ENCODE results near the gene TPGS2.
"Not testable (repeated sequence)": the region's sequence is repeated elsewhere in the genome, so short reads cannot be mapped to it uniquely, and the experiment has no call there.

The TPGS2 gene, protein sequence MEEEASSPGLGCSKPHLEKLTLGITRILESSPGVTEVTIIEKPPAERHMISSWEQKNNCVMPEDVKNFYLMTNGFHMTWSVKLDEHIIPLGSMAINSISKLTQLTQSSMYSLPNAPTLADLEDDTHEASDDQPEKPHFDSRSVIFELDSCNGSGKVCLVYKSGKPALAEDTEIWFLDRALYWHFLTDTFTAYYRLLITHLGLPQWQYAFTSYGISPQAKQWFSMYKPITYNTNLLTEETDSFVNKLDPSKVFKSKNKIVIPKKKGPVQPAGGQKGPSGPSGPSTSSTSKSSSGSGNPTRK

GRCh38 chr18:36828630-36829361 is at the start of gene TPGS2, which contains the start of gene KIAA1328:
Gene TPGS2 (minus strand): TSS chr18:36829002. CDS start chr18:36828767, 235 bp downstream.
Gene KIAA1328 (plus strand): TSS chr18:36829127. CDS start chr18:36829139, 12 bp downstream.
- DNase-seq, result peak; percentile 94

DNA sequence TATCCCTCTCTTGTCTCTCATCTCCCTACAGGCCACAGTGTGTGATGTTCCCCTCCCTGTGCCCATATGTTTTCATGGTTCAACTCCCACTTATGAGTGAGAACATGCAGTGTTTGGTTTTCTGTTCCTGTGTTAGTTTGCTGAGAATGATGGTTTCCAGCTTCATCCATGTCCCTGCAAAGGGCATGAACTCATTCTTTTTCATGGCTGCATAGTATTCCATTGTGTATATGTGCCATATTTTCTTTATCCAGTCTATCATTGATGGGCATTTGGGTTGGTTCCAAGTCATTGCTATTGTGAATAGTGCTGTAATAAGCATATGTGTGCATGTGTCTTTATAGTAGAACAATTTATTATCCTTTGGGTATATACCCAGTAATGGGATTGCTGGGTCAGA is 45.0 kb upstream of the TPGS2 start:
- not testable (repeated sequence) for DNase-seq

GRCh38 chr18:36872329-36872728 is 43.5 kb upstream of the TPGS2 start:
- no peak for DNase-seq

- DNase-seq, result no peak
These were observed 43.0 kb upstream of the TPGS2 start for GRCh38 chr18:36871801-36872200.

GRCh38 chr18:36867056-36867455 is 38.3 kb upstream of the TPGS2 start:
- DNase-seq, result no peak

GRCh38 chr18:36862182-36862581 is 33.4 kb upstream of the TPGS2 start:
- DNase-seq, result no peak

DNA sequence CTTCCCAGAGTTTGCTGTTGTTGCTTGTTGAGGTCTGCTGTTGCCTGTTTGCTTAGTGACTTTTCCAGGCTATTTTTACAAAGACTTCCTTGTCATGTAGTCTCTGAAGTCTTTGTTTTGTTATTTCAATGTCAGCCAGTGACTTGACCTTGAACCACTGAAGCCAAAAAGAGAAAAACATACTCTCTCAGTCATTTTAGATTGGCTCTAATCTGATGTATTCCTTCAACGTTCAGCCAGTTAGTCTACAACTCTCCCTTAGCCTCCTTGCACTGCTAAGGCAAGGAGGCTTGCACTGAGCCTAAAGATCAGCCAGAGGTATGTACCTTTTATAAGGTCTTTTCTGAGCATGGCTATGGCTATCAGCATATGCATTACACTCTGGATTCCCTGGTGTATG is 28.0 kb upstream of the TPGS2 start:
- no peak for DNase-seq

- DNase-seq, result no peak
These were observed 22.4 kb upstream of the TPGS2 start for GRCh38 chr18:36851202-36851590.

GRCh38 chr18:36850527-36851201 is 21.9 kb upstream of the TPGS2 start:
- no peak for DNase-seq

DNA sequence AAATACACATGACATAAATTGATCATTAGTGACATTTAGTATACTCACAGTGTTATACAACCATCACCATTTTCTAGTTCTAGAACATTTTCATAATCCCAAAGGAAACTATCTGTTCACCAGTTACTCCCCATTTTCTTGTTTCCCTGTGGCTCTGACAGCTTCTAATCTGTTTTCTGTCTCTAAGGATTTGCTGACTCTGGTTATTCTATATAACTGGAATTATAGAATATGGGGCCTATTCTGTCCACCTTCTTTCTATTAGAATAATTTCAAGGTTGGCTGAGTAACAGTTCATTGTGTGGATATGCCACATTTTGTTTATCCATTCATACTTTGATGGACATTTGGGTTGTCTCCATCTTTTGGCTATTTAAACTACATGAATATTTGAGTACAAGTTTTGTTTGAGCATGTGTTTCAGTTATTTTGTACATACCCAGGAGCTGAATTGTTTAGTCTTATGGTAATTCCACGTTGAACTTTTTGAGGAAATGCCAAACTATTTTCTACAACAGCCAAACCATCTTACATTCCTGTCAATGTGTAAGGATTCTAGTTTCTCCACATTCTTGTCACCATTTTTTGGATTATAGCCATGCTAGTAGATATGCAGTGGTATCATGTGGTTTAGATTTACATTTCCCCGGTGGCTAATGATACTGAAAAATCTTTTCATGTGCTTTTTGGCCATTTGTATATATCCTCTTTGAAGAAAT is 20.6 kb upstream of the TPGS2 start:
- peak; percentile 19 for DNase-seq

- no peak for DNase-seq
These were observed 19.8 kb upstream of the TPGS2 start for GRCh38 chr18:36848609-36849008.

DNA sequence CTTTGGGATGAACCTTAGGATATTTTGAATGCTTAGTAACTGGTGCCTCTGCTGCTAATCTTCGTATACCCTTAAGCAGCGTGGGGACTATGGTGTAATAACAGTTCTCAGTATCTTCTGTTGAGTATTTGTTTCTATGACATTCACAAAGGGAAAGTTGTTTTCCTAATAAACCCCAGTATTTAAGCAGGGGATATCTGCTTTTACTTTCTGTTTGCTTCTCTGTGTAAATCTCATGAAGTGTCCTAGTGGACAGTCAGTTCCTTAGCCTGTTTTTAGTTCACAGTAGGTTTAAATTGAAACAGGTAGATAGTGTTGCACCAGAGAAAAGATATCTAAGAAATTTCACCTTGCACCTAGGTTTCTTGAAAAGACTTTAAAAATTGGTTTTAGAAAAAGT is 15.0 kb upstream of the TPGS2 start:
- DNase-seq, result no peak

DNA sequence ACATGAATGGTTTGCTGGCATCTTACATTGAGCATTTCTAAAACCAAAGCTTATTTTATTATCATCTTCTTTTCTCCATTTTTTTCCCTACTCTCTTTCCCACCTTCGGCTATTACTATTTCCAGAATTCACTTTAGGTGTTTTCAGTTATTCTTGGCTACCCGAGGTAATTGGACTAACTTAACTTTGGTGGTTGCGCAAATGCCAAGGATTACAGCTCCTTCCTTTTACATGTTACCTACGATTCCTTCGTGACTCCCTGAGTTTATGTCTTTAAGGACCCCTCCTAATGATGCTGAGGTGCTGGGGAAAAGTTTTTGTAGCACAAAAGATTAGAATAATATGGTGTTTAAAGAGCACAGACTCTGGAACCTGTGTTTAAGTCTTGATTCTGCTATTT is 14.4 kb upstream of the TPGS2 start:
- no peak for DNase-seq

DNA sequence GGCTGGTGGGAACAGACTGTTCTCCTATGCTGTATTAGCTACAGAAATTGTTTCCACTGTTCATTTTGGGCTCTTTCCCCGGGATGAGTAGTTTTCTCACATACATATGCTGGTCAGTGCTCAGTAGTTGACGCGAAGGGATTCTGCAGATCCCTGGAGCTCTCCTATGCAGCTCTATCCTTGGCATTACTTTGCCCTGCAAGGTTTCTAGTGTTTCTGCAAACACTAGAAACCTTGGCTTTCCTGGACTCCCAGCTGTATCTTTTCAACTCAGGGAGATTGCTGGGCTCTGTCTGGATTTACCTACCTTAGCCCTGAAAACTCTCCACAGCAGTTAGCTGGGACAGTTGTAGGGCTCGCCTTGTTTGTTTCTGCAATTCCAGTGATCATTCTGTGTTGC is 11.0 kb upstream of the TPGS2 start:
- no peak for DNase-seq

DNA sequence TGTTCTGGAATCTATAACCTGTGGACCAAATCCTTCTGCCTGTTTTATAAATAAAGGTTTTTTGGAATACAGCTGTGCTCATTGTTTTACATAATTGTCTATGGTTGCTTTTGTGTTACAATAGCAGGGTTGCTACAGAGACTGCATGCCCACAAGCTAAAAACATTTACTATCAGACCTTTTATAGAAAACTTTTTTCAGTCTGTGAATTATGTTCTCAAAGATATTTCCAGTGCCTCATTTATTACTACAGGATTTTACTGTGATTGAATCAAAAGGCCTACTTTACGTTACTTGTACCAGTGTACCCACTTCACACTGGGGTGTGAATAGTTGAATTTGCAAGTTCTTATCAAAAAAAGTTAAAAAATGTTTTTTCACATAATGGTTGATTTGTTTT is 7.1 kb upstream of the TPGS2 start:
- no peak for DNase-seq

- no peak for DNase-seq
These were observed 4.3 kb upstream of the TPGS2 start for GRCh38 chr18:36833120-36833519.

GRCh38 chr18:36831139-36831538 is 2.3 kb upstream of the TPGS2 start:
- DNase-seq, result peak; percentile 40

- DNase-seq, result no peak
These were observed 1.3 kb upstream of the TPGS2 start for GRCh38 chr18:36830158-36830495.

- DNase-seq, result no peak
These were observed 758 bp upstream of the TPGS2 start for GRCh38 chr18:36829362-36830157.

GRCh38 chr18:36828157-36828629 is 609 bp downstream of the TPGS2 start:
- DNase-seq, result no peak

DNA sequence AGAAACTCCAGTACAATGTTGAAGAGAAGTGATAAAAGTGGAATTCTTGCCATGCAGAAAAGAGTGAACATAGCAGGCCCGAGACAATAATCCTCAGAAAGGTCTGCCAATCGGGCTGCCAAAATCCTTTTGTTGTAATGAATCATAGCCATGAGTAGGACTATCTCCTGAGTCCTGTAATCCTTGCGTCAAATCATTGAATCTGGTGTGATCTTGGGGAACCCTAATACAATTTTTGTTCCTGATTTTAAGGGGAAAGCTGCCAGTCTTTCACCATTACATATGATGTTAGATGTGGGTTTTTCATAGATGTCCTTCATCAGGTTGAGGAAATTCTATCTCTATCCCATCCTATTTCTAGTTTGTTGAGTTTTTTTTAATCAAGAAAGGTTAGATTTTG is 2.2 kb downstream of the TPGS2 start:
- DNase-seq, result no peak

DNA sequence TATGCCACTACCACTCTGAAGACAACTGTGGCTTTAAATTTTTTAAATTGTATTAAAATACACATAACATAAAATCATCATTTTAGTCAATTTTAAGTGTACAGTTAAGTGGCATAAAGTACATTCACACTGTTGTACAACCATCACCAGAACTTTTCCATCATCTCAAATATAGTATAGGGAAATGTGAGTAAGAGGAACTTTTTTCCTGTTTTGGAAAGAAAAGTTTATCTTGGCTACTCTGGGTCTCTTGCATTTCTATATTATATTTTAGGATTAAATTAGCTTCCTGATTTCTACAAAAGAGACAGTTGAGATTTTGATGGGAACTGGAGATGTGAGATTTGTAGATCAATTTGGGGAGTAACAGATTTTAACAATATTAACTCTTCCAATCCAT is 3.3 kb downstream of the TPGS2 start:
- no peak for DNase-seq
